ENCODE results near the gene PCDHGA1. TPM values are rescaled to one million over a fixed set of nuclear protein-coding genes. Genes with fewer than 3 reads are reported as not detected.

PCDHGA1 gene
- total and polyA plus RNA-seq, 10 donors: 0.04 to 0.52 (median 0.25) TPM; not detected in 1

- Histone ChIP-seq H3K4me3 (no peak overlapping the region), H3K9me3 (peaks cover 0 to 6% (median 0%) of the 10 kb centered on the region in 8 donors), H3K27me3 (replicated peaks in 1 of 7) (no peaks in the 10 kb centered on the region), H3K36me3 (peaks cover 0 to 87% (median 11%) of the 10 kb centered on the region in 6 donors), H3K27ac (peak overlapping the region; percentile 59 to 79 (median 66)), H3K4me1 (peaks cover 3 to 53% (median 26%) of the 10 kb centered on the region in 6 donors)
- TF ChIP-seq, protein P1, sequence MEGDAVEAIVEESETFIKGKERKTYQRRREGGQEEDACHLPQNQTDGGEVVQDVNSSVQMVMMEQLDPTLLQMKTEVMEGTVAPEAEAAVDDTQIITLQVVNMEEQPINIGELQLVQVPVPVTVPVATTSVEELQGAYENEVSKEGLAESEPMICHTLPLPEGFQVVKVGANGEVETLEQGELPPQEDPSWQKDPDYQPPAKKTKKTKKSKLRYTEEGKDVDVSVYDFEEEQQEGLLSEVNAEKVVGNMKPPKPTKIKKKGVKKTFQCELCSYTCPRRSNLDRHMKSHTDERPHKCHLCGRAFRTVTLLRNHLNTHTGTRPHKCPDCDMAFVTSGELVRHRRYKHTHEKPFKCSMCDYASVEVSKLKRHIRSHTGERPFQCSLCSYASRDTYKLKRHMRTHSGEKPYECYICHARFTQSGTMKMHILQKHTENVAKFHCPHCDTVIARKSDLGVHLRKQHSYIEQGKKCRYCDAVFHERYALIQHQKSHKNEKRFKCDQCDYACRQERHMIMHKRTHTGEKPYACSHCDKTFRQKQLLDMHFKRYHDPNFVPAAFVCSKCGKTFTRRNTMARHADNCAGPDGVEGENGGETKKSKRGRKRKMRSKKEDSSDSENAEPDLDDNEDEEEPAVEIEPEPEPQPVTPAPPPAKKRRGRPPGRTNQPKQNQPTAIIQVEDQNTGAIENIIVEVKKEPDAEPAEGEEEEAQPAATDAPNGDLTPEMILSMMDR (IDR thresholded peaks at IDR 0.05 in 8 of 11, conservative IDR thresholded peaks at IDR 0.05 in 3 of 11): no peak
- TF ChIP-seq POLR2A (IDR thresholded peaks at IDR 0.05): no peak
- TF ChIP-seq POLR2AphosphoS5 (IDR thresholded peaks at IDR 0.05): no peak
- DNase-seq: no peak
- intact Hi-C loops (cut with DNase I; ENCODE audit: low total_unique reads): loop anchor here (5.0 kb wide), 1 partner anchor 143 kb away; the partner anchor contains the start of gene PCDHGB7
Observed at GRCh38 chr5:141560151-141560550, 229.8 kb downstream of the PCDHGA1 start.

GRCh38 chr5:141560725-141561483, 230.6 kb downstream of the PCDHGA1 start:
- DNase-seq: no peak
- Histone ChIP-seq H3K36me3 (peaks cover 0 to 87% (median 10%) of the 10 kb centered on the region in 6 donors), H3K9me3 (peaks cover 0 to 6% (median 0%) of the 10 kb centered on the region in 8 donors), H3K27me3 (replicated peaks in 1 of 7) (no peaks in the 10 kb centered on the region), H3K4me3 (no peak overlapping the region), H3K4me1 (peaks cover 3 to 53% (median 26%) of the 10 kb centered on the region in 6 donors), H3K27ac (peak overlapping the region; percentile 59 to 79 (median 66))
- intact Hi-C loops (cut with DNase I; ENCODE audit: low total_unique reads): loop anchor here (5.0 kb wide), 1 partner anchor 144 kb away; the partner anchor contains the start of gene PCDHGB7
- no peak for TF ChIP-seq POLR2A (IDR thresholded peaks at IDR 0.05)
- peak in 1 of 3 donors; percentile 68 for TF ChIP-seq POLR2AphosphoS5 (IDR thresholded peaks at IDR 0.05)
- TF ChIP-seq, protein P1 (IDR thresholded peaks at IDR 0.05 in 8 of 11, conservative IDR thresholded peaks at IDR 0.05 in 3 of 11): peak; percentile 34 to 89 (median 63)
- 46 to 58% (median 48%) methylated on average over 9 of the region's 9 CpGs for WGBS, 5 donors

Other genes with a start within 250 kb of the PCDHGA1 start
Only the 30 nearest of the 38 such genes appear.
- 1 to 10 TPM in 3 of 7 donors, under 1 TPM in 3, not detected in 1; 0.51 to 1.8 (median 1.0) TPM for gene PCDHB8, start 152.7 kb upstream of the PCDHGA1 start, total RNA-seq
- under 1 TPM in 2 of 3 donors, not detected in 1; 0.03 to 0.10 TPM for gene PCDHB8, start 152.7 kb upstream of the PCDHGA1 start, polyA plus RNA-seq
- 1 to 10 TPM in 6 of 7 donors, under 1 TPM in 1; 0.54 to 2.1 (median 1.9) TPM for gene PCDHB16, start 148.1 kb upstream of the PCDHGA1 start, total RNA-seq
- under 1 TPM; 0.04 to 0.19 (median 0.14) TPM for gene PCDHB16, start 148.1 kb upstream of the PCDHGA1 start, polyA plus RNA-seq
- gene PCDHB9, start 143.4 kb upstream of the PCDHGA1 start, total RNA-seq: 1 to 10 TPM in 5 of 7 donors, under 1 TPM in 2; 0.40 to 4.9 (median 1.5) TPM
- under 1 TPM; 0.06 to 0.19 (median 0.09) TPM for gene PCDHB9, start 143.4 kb upstream of the PCDHGA1 start, polyA plus RNA-seq
- gene PCDHB10, start 138.2 kb upstream of the PCDHGA1 start, total RNA-seq: 1 to 10 TPM in 4 of 7 donors, under 1 TPM in 3; 0.74 to 2.7 (median 1.4) TPM
- gene PCDHB10, start 138.2 kb upstream of the PCDHGA1 start, polyA plus RNA-seq: under 1 TPM; 0.09 to 0.26 (median 0.15) TPM
- gene PCDHB11, start 130.9 kb upstream of the PCDHGA1 start, total RNA-seq: 1 to 10 TPM in 5 of 7 donors, under 1 TPM in 2; 0.68 to 3.4 (median 1.2) TPM
- gene PCDHB11, start 130.9 kb upstream of the PCDHGA1 start, polyA plus RNA-seq: under 1 TPM; 0.07 to 0.19 (median 0.14) TPM
- gene PCDHB12, start 121.8 kb upstream of the PCDHGA1 start, total RNA-seq: 1 to 10 TPM; 1.1 to 2.4 (median 1.8) TPM
- under 1 TPM; 0.11 to 0.16 (median 0.11) TPM for gene PCDHB12, start 121.8 kb upstream of the PCDHGA1 start, polyA plus RNA-seq
- 1 to 10 TPM; 1.4 to 6.8 (median 4.0) TPM for gene PCDHB13, start 116.6 kb upstream of the PCDHGA1 start, total RNA-seq
- gene PCDHB13, start 116.6 kb upstream of the PCDHGA1 start, polyA plus RNA-seq: under 1 TPM; 0.09 to 0.38 (median 0.12) TPM
- gene PCDHB14, start 107.2 kb upstream of the PCDHGA1 start, total RNA-seq: 1 to 10 TPM; 1.6 to 5.9 (median 2.8) TPM
- under 1 TPM; 0.27 to 0.93 (median 0.30) TPM for gene PCDHB14, start 107.2 kb upstream of the PCDHGA1 start, polyA plus RNA-seq
- 1 to 10 TPM; 1.7 to 5.6 (median 3.8) TPM for gene PCDHB15, start 85.1 kb upstream of the PCDHGA1 start, total RNA-seq
- gene PCDHB15, start 85.1 kb upstream of the PCDHGA1 start, polyA plus RNA-seq: 1 to 10 TPM in 1 of 3 donors, under 1 TPM in 2; 0.42 to 1.1 (median 0.72) TPM
- 1 to 10 TPM in 6 of 7 donors, under 1 TPM in 1; 0.57 to 3.0 (median 2.2) TPM for gene SLC25A2, start 26.5 kb upstream of the PCDHGA1 start, total RNA-seq
- under 1 TPM; 0.05 to 0.22 (median 0.07) TPM for gene SLC25A2, start 26.5 kb upstream of the PCDHGA1 start, polyA plus RNA-seq
- 10 to 100 TPM; 67.6 to 80.6 (median 75.7) TPM for gene TAF7, start 9.7 kb upstream of the PCDHGA1 start, total RNA-seq
- gene TAF7, start 9.7 kb upstream of the PCDHGA1 start, polyA plus RNA-seq: 100 to 1,000 TPM in 2 of 3 donors, 10 to 100 TPM in 1; 91.1 to 112 (median 111) TPM
- gene PCDHGA2, start 8.2 kb downstream of the PCDHGA1 start, total RNA-seq: 1 to 10 TPM in 6 of 7 donors, under 1 TPM in 1; 0.84 to 3.9 (median 1.8) TPM
- gene PCDHGA2, start 8.2 kb downstream of the PCDHGA1 start, polyA plus RNA-seq: under 1 TPM; 0.04 to 0.19 (median 0.06) TPM
- 1 to 10 TPM in 5 of 7 donors, under 1 TPM in 2; 0.60 to 4.4 (median 2.1) TPM for gene PCDHGA3, start 13.3 kb downstream of the PCDHGA1 start, total RNA-seq
- under 1 TPM in 1 of 3 donors, not detected in 2; 0.22 TPM for gene PCDHGA3, start 13.3 kb downstream of the PCDHGA1 start, polyA plus RNA-seq
- gene PCDHGB1, start 19.6 kb downstream of the PCDHGA1 start, total RNA-seq: 1 to 10 TPM in 6 of 7 donors, under 1 TPM in 1; 0.87 to 3.7 (median 1.6) TPM
- gene PCDHGB1, start 19.6 kb downstream of the PCDHGA1 start, polyA plus RNA-seq: under 1 TPM in 2 of 3 donors, not detected in 1; 0.04 to 0.10 TPM
- gene PCDHGA4, start 24.5 kb downstream of the PCDHGA1 start, total RNA-seq: 1 to 10 TPM; 1.4 to 4.5 (median 2.7) TPM
- gene PCDHGA4, start 24.5 kb downstream of the PCDHGA1 start, polyA plus RNA-seq: under 1 TPM; 0.04 to 0.16 (median 0.05) TPM
- gene PCDHGB2, start 29.5 kb downstream of the PCDHGA1 start, total RNA-seq: 1 to 10 TPM; 1.7 to 4.5 (median 3.5) TPM
- gene PCDHGB2, start 29.5 kb downstream of the PCDHGA1 start, polyA plus RNA-seq: under 1 TPM in 2 of 3 donors, not detected in 1; 0.09 to 0.22 TPM
- 1 to 10 TPM; 1.4 to 3.1 (median 2.3) TPM for gene PCDHGA5, start 33.6 kb downstream of the PCDHGA1 start, total RNA-seq
- gene PCDHGA5, start 33.6 kb downstream of the PCDHGA1 start, polyA plus RNA-seq: under 1 TPM in 2 of 3 donors, not detected in 1; 0.04 to 0.22 TPM
- 1 to 10 TPM; 1.3 to 5.0 (median 3.9) TPM for gene PCDHGB3, start 39.7 kb downstream of the PCDHGA1 start, total RNA-seq
- gene PCDHGB3, start 39.7 kb downstream of the PCDHGA1 start, polyA plus RNA-seq: under 1 TPM; 0.06 to 0.38 (median 0.09) TPM
- 1 to 10 TPM; 2.2 to 5.0 (median 4.2) TPM for gene PCDHGA6, start 43.4 kb downstream of the PCDHGA1 start, total RNA-seq
- under 1 TPM; 0.35 to 0.58 (median 0.54) TPM for gene PCDHGA6, start 43.4 kb downstream of the PCDHGA1 start, polyA plus RNA-seq
- gene PCDHGA7, start 52.2 kb downstream of the PCDHGA1 start, total RNA-seq: 1 to 10 TPM; 1.2 to 5.4 (median 2.0) TPM
- gene PCDHGA7, start 52.2 kb downstream of the PCDHGA1 start, polyA plus RNA-seq: under 1 TPM; 0.18 to 0.29 (median 0.22) TPM
- 1 to 10 TPM; 1.6 to 3.9 (median 3.0) TPM for gene PCDHGB4, start 57.2 kb downstream of the PCDHGA1 start, total RNA-seq
- under 1 TPM; 0.02 to 0.29 (median 0.14) TPM for gene PCDHGB4, start 57.2 kb downstream of the PCDHGA1 start, polyA plus RNA-seq
- 1 to 10 TPM in 6 of 7 donors, under 1 TPM in 1; 0.70 to 3.9 (median 2.1) TPM for gene PCDHGA8, start 62.1 kb downstream of the PCDHGA1 start, total RNA-seq
- gene PCDHGA8, start 62.1 kb downstream of the PCDHGA1 start, polyA plus RNA-seq: under 1 TPM in 2 of 3 donors, not detected in 1; 0.04 to 0.13 TPM
- gene PCDHGB5, start 67.4 kb downstream of the PCDHGA1 start, total RNA-seq: 1 to 10 TPM; 3.9 to 8.0 (median 5.6) TPM
- gene PCDHGB5, start 67.4 kb downstream of the PCDHGA1 start, polyA plus RNA-seq: under 1 TPM; 0.07 to 0.32 (median 0.17) TPM
- gene PCDHGA9, start 72.3 kb downstream of the PCDHGA1 start, total RNA-seq: 1 to 10 TPM; 2.6 to 9.6 (median 4.7) TPM
- gene PCDHGA9, start 72.3 kb downstream of the PCDHGA1 start, polyA plus RNA-seq: under 1 TPM in 2 of 3 donors, not detected in 1; 0.11 to 0.29 TPM
- 1 to 10 TPM; 3.1 to 6.8 (median 5.2) TPM for gene PCDHGB6, start 77.5 kb downstream of the PCDHGA1 start, total RNA-seq
- gene PCDHGB6, start 77.5 kb downstream of the PCDHGA1 start, polyA plus RNA-seq: under 1 TPM; 0.13 to 0.42 (median 0.20) TPM
- 1 to 10 TPM; 2.5 to 6.9 (median 4.6) TPM for gene PCDHGA10, start 82.5 kb downstream of the PCDHGA1 start, total RNA-seq
- gene PCDHGA10, start 82.5 kb downstream of the PCDHGA1 start, polyA plus RNA-seq: under 1 TPM; 0.15 to 0.35 (median 0.17) TPM
- gene PCDHGB7, start 87.2 kb downstream of the PCDHGA1 start, total RNA-seq: 10 to 100 TPM in 2 of 7 donors, 1 to 10 TPM in 5; 5.7 to 11.9 (median 8.1) TPM
- gene PCDHGB7, start 87.2 kb downstream of the PCDHGA1 start, polyA plus RNA-seq: under 1 TPM; 0.14 to 0.42 (median 0.15) TPM
- 1 to 10 TPM; 1.8 to 5.7 (median 3.2) TPM for gene PCDHGA11, start 90.5 kb downstream of the PCDHGA1 start, total RNA-seq
- gene PCDHGA11, start 90.5 kb downstream of the PCDHGA1 start, polyA plus RNA-seq: under 1 TPM; 0.13 to 0.26 (median 0.18) TPM
- gene PCDHGA12, start 100.0 kb downstream of the PCDHGA1 start, total RNA-seq: 1 to 10 TPM; 3.3 to 6.3 (median 5.4) TPM
- under 1 TPM; 0.02 to 0.54 (median 0.12) TPM for gene PCDHGA12, start 100.0 kb downstream of the PCDHGA1 start, polyA plus RNA-seq
- gene PCDHGC3, start 145.5 kb downstream of the PCDHGA1 start, total RNA-seq: 10 to 100 TPM; 10.7 to 26.7 (median 22.5) TPM
- gene PCDHGC3, start 145.5 kb downstream of the PCDHGA1 start, polyA plus RNA-seq: 10 to 100 TPM in 2 of 3 donors, 1 to 10 TPM in 1; 7.0 to 12.7 (median 10.3) TPM

Measured in spleen (tissue), 11 donors.